GM12865 (cell line): ENCODE measurements around the gene NKRF.
"Not testable (repeated sequence)": the region's sequence is repeated elsewhere in the genome, so short reads cannot be mapped to it uniquely, and the experiment has no call there.

ENCODE experiments used
- DNase-seq: peaks from one replicate; pipeline ENCODE4 v3.0.0; 2010; ENCODE audit warnings: low read depth
- H3K4me3 ChIP-seq: 2 replicates; pipeline ENCODE4 v1.5.1; 2011; ENCODE audit warnings: mild to moderate bottlenecking, low read depth, low read length, control low read depth
- TF ChIP-seq, protein P1 (sequence below): IDR thresholded peaks from 2 replicates; pipeline ENCODE4 v1.5.1; 2011; ENCODE audit warnings: low read length, control low read depth, low read depth, inconsistent platforms; ENCODE audit not compliant: insufficient read depth; ENCODE audit errors: missing control alignments

Gene NKRF

DNA sequence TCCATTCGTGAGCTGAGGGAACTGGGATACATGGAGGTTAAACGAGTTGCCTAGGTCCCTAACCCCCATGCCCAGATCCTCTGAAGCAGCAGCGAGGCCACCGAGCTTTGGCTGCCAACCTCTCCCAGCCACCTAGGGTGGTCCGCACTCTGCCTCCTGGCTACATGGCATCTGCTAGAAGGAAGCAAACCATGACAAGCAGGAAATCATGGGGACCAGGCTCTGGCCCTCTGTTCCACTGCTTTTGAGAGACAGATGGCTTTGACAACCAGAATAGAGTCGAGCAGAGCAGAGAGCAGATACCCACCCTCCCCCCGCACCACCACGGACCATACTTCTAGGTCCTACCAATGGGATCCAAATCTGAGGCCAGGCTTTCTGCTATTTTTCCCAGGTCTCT, 37.5 kb upstream of the NKRF start:
- TF ChIP-seq, protein P1, sequence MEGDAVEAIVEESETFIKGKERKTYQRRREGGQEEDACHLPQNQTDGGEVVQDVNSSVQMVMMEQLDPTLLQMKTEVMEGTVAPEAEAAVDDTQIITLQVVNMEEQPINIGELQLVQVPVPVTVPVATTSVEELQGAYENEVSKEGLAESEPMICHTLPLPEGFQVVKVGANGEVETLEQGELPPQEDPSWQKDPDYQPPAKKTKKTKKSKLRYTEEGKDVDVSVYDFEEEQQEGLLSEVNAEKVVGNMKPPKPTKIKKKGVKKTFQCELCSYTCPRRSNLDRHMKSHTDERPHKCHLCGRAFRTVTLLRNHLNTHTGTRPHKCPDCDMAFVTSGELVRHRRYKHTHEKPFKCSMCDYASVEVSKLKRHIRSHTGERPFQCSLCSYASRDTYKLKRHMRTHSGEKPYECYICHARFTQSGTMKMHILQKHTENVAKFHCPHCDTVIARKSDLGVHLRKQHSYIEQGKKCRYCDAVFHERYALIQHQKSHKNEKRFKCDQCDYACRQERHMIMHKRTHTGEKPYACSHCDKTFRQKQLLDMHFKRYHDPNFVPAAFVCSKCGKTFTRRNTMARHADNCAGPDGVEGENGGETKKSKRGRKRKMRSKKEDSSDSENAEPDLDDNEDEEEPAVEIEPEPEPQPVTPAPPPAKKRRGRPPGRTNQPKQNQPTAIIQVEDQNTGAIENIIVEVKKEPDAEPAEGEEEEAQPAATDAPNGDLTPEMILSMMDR, result no peak
- DNase-seq, result no peak
- no peak overlapping the region for H3K4me3 ChIP-seq

DNA sequence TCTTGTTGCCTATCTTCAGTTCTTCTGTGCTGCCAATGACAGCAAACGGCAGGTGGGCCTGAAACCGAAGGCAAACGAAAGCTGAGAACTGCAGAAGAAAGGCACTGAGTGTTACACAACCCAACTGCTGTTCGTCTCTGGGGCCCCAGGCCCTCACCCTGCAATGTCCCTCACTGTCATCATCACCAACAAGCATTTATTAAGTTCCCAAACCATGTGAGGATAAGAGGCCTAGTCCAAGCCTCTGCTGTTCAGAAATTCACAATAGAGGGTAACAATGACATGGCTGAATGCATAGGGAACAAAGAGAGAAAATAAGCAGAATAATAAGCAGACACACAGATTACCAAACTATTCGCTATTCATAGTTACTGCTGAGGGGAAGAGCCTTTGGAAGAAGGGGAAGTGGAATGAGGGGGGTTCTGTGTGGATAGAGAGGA, 34.5 kb upstream of the NKRF start:
- no peak overlapping the region for H3K4me3 ChIP-seq
- DNase-seq, result no peak
- TF ChIP-seq, protein P1, result no peak

DNA sequence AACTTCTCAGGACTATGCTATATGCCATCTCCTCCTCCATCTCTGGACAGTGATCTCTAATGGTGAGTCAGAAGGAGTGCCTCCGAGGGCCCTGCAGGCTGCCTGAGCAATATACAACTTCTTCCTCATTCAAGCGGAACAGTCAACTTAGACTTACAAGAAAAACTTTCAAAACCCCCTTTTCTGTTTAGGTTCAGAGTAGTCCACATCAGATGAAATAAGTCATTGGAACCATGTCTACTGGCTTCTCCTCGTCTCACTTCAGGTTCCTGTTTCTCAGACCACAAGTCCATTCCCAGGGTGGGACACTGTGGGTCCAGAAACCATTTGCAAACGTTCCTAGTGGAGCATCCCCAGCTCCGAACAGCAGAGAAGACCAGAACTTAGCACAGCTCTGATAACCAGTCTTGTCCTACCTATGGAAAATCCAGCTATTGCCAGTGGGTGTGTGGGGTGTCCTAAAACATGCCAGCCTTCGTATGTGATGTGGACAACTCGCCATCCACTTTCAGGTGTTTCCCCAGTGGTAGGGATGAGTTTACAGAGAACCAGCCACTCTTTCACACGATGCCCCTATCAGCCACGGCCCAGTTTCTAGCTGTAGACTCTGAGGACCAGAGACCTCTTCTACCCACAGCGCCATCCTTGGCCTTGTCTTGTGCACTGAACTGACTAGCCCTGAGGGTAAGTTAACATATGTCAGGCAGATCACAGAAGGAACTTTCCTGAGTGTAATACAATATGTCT, 32.7 kb upstream of the NKRF start:
- no peak overlapping the region for H3K4me3 ChIP-seq
- TF ChIP-seq, protein P1, result no peak
- peak; percentile 85 for DNase-seq

DNA sequence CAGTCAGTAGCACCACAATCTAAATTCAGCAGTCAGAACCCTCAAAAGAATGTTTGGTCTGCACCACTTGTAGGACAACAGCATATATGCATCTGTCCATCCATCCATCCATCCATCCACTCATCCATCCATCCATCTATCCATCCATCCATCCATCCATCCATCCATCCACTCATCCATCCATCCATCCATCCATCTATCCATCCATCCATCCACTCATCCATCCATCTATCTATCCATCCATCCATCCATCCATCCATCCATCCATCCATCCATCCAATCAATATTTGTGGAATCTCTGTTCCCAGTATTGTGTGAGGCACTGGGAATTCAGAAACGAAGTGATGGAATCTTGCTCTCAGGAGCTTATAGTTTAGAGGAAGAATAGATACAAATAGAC, 31.2 kb upstream of the NKRF start:
- not testable (repeated sequence) for DNase-seq, H3K4me3 ChIP-seq

DNA sequence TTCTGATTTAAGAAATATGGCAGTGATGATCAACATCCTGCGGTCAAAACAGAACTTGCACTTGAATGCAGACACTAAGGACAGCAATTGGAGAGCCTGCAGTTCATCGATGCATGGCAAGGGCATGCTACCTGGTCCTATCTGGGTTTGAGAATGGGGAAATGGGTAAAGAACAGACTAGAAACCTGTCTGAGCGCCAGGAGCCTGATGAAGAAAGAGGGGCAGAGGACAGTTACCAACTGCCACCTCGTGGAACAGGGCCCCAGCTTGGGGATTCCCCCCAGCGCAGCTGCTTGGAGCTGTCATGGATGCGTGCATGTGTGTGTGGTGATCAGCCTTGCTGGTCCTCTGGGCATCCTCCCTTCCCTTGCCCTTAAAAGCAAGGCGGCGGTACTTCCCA, 30.2 kb upstream of the NKRF start:
- H3K4me3 ChIP-seq, result no peak overlapping the region
- TF ChIP-seq, protein P1, result no peak
- DNase-seq, result peak; percentile 77

DNA sequence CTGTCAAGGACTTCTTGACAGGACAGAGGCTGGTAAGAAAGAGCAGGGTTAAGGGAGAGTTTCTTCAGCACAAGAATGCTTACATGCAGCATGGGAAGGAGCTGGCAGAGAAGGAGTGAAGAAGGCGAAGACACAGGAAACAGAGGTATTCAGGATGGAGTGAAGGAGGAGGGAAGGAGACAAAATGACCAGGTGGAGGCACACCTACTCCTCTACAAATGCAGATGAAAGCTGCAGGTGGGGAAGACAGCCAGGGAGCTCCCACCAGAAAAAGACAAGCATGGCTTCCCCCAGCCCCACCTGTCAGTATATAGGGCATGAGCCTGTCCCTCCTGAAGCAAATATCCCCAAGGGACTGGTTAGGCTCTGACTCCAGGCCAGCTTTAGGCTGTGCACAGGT, 29.6 kb upstream of the NKRF start:
- TF ChIP-seq, protein P1, result no peak
- DNase-seq, result no peak
- H3K4me3 ChIP-seq, result no peak overlapping the region

DNA sequence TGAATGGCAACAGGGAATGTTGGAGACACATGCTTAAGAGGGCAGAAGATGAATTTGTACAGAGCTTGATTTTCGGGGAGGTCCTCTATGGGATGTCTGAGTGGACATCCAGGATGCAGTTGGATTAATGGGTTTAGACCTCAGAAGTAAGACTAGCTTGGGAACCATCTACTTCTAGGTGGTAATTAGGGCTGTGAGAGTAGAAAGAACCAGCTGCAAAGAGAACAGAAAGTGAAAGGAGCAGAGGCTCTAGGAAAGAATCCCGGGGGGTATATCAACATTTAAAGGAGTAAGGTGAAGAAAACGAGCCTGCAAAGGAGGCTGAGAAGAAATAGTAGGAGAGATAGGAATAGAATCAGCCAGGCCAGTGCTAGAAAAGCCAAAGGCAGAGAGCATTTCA, 29.0 kb upstream of the NKRF start:
- no peak overlapping the region for H3K4me3 ChIP-seq
- TF ChIP-seq, protein P1, result no peak
- DNase-seq, result no peak
